NCI-H1436 treated with DMSO at 0.1 percent for 48 hours (cell line): Measurements from ENCODE around the gene MAST4.

ENCODE experiments used
- DNase-seq: peaks from one replicate; lab custom pipeline; 2025; lab: John Stamatoyannopoulos, UW

The MAST4 gene

GRCh38 chr5:66991746-66992145, 395.6 kb downstream of the MAST4 start:
- DNase-seq: no peak

GRCh38 chr5:66992547-66992946, 396.4 kb downstream of the MAST4 start:
- DNase-seq: no peak

- no peak for DNase-seq
Observed at GRCh38 chr5:66993448-66993847, 397.3 kb downstream of the MAST4 start.

- no peak for DNase-seq
Observed at GRCh38 chr5:66993882-66994281, 397.7 kb downstream of the MAST4 start.

GRCh38 chr5:66994790-66995189, 398.6 kb downstream of the MAST4 start:
- no peak for DNase-seq

GRCh38 chr5:67000794-67001475, 404.7 kb downstream of the MAST4 start:
- DNase-seq: no peak

- DNase-seq: no peak
Observed at GRCh38 chr5:67002832-67003684, 406.9 kb downstream of the MAST4 start.

- DNase-seq: no peak
Observed at GRCh38 chr5:67003685-67003934, 407.4 kb downstream of the MAST4 start.

- DNase-seq: no peak
Observed at GRCh38 chr5:67003935-67004729, 407.9 kb downstream of the MAST4 start.

- no peak for DNase-seq
Observed at GRCh38 chr5:67004730-67005350, 408.6 kb downstream of the MAST4 start.

- no peak for DNase-seq
Observed at GRCh38 chr5:67005737-67006499, 409.7 kb downstream of the MAST4 start.

- no peak for DNase-seq
Observed at GRCh38 chr5:67006500-67006848, 410.3 kb downstream of the MAST4 start.

GRCh38 chr5:67009028-67009427, 412.8 kb downstream of the MAST4 start:
- DNase-seq: no peak

- no peak for DNase-seq
Observed at GRCh38 chr5:67010684-67011409, 414.7 kb downstream of the MAST4 start.

- no peak for DNase-seq
Observed at GRCh38 chr5:67011422-67011821, 415.2 kb downstream of the MAST4 start.

GRCh38 chr5:67012171-67012570, 416.0 kb downstream of the MAST4 start:
- DNase-seq: no peak

- no peak for DNase-seq
Observed at GRCh38 chr5:67013719-67014118, 417.5 kb downstream of the MAST4 start.

GRCh38 chr5:67014191-67014590, 418.0 kb downstream of the MAST4 start:
- DNase-seq: no peak

GRCh38 chr5:67014957-67015400, 418.8 kb downstream of the MAST4 start:
- DNase-seq: no peak

- no peak for DNase-seq
Observed at GRCh38 chr5:67015541-67016191, 419.5 kb downstream of the MAST4 start.
